ENCODE measurements around the gene LMBR1L. TPM values are rescaled to one million over a fixed set of nuclear protein-coding genes. Genes with fewer than 3 reads are reported as not detected.

LMBR1L gene
- total RNA-seq, 1 experiment from 2014 or later, result 55.1 TPM

DNA sequence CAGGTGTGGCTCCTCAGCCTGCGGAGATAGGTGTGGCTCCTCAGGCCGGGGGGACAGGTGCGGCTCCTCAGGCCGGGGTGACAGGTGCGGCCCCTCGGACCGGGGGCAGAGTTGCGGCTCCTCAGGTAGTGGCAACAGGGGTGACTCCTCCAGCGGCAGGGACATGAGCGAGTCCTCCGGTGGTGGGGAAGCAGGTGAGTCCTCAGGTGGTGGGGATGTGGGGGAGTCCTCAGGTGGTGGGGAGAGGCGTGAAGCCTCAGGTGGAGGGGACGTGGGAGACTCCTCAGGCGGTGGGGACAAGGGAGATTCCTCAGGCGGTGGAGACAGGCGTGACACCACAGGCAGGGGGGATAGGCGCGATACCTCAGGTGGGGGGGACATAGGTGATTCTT, 59.3 kb downstream of the LMBR1L start:
- no CpG with 5 or more reads among the region's 18 CpGs for WGBS (ENCODE audit: extremely low coverage, insufficient read length, low lambda C conversion rate)
- H4K8ac ChIP-seq (replicated peaks; ENCODE audit: insufficient read length, low read depth, low read length), result no peak overlapping the region
- no peak overlapping the region for H3T11ph ChIP-seq (ENCODE audit: low read length)
- H2BK120ac ChIP-seq (ENCODE audit: low read depth, low read length, poor library complexity, severe bottlenecking), result no peak overlapping the region
- no peak overlapping the region for H2BK12ac ChIP-seq (ENCODE audit: insufficient read length, low read depth, low read length)
- no peak overlapping the region for H3K18ac ChIP-seq (ENCODE audit: insufficient read length, low read depth, low read length)
- peaks cover 4% of the 10 kb centered on the region; the same call in 1 of the 2 replicates for H3K4me1 ChIP-seq (ENCODE audit: insufficient read depth, low read length)
- no peak overlapping the region for H2BK20ac ChIP-seq (ENCODE audit: low read depth, low read length, poor library complexity, severe bottlenecking)
- H2AK5ac ChIP-seq (ENCODE audit: insufficient read length, low read length), result no peak overlapping the region
- H4K5ac ChIP-seq (ENCODE audit: insufficient read length, low read depth, low read length), result no peak overlapping the region
- peaks cover 15% of the 10 kb centered on the region; the same call in 1 of the 2 replicates for H3K79me2 ChIP-seq (ENCODE audit: insufficient read depth, low read length)
- Mint-ChIP-seq H3K27ac (0 out of 7 replicates have a peak overlapping the region, but pooled peaks of 1 of the 3 experiments have one; percentile 69), H3K4me1 (peaks cover 13 to 15% of the 10 kb centered on the region in 2 experiments), H3K4me3 (no peak overlapping the region), H3K36me3 (ENCODE audit: insufficient read depth in 1 of 3, low read depth in 3 of 3) (peaks cover 77 to 95% (median 94%) of the 10 kb centered on the region in 3 experiments), H3K27me3 (ENCODE audit: low read depth) (no peaks in the 10 kb centered on the region), H3K9me3 (no peaks in the 10 kb centered on the region)
- no peak overlapping the region for H3K27ac ChIP-seq (ENCODE audit: insufficient read length, low read depth, low read length)
- no peak overlapping the region for H2AFZ ChIP-seq (ENCODE audit: low read length)
- H3K4ac ChIP-seq (ENCODE audit: low read depth, low read length), result no peak overlapping the region
- no peak overlapping the region for H4K91ac ChIP-seq (ENCODE audit: insufficient read length, low read depth, low read length)
- peaks cover 14% of the 10 kb centered on the region for H3K79me1 ChIP-seq (ENCODE audit: insufficient read depth, low read depth, low read length, poor library complexity, severe bottlenecking)
- no peak overlapping the region for H3K23ac ChIP-seq (ENCODE audit: insufficient read length, low read depth, low read length)
- H3K4me2 ChIP-seq (ENCODE audit: insufficient read depth, insufficient read length, low read length), result no peak overlapping the region
- no peaks in the 10 kb centered on the region for H4K20me1 ChIP-seq (ENCODE audit: control insufficient read depth, insufficient read depth, insufficient read length)
- no peaks in the 10 kb centered on the region for H3K23me2 ChIP-seq (ENCODE audit: insufficient read length, low read depth, low read length, poor library complexity, severe bottlenecking)
- no peak for DNase-seq
- no peak overlapping the region for H3K14ac ChIP-seq (ENCODE audit: insufficient read depth, low read length)
- no peaks in the 10 kb centered on the region for H3K9me3 ChIP-seq (ENCODE audit: control insufficient read depth, low read depth, low read length)
- TF ChIP-seq, protein P1, sequence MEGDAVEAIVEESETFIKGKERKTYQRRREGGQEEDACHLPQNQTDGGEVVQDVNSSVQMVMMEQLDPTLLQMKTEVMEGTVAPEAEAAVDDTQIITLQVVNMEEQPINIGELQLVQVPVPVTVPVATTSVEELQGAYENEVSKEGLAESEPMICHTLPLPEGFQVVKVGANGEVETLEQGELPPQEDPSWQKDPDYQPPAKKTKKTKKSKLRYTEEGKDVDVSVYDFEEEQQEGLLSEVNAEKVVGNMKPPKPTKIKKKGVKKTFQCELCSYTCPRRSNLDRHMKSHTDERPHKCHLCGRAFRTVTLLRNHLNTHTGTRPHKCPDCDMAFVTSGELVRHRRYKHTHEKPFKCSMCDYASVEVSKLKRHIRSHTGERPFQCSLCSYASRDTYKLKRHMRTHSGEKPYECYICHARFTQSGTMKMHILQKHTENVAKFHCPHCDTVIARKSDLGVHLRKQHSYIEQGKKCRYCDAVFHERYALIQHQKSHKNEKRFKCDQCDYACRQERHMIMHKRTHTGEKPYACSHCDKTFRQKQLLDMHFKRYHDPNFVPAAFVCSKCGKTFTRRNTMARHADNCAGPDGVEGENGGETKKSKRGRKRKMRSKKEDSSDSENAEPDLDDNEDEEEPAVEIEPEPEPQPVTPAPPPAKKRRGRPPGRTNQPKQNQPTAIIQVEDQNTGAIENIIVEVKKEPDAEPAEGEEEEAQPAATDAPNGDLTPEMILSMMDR (conservative IDR thresholded peaks at IDR 0.05), result no peak
- no peak overlapping the region for H2BK15ac ChIP-seq (ENCODE audit: low read depth, low read length)
- no peak overlapping the region for H2BK5ac ChIP-seq (ENCODE audit: insufficient read length, low read length)
- H3K56ac ChIP-seq (ENCODE audit: insufficient read length, low read depth, low read length), result no peak overlapping the region
- H3K9ac ChIP-seq (ENCODE audit: extremely low read depth, insufficient read length, low read length), result no peak overlapping the region
- H3K27me3 ChIP-seq (ENCODE audit: insufficient read depth, low read length), result no peaks in the 10 kb centered on the region

All from H9 (cell line).